H1 (cell line): ENCODE measurements around the gene STIM2. TPM values are rescaled to one million over a fixed set of nuclear protein-coding genes. Genes with fewer than 3 reads are reported as not detected.
A peak's percentile ranks its signal among the peaks of the same experiment; 100 is the strongest.

ENCODE experiments used
- CTCF ChIA-PET: fragments of 300-600 bp; sonication (Branson Sonifier 250); formaldehyde crosslinking; loops from one replicate; lab custom pipeline; 2021; ENCODE audit not compliant: partially characterized antibody; lab: Charles Lee
- POLR2A ChIA-PET: fragments of 300-600 bp; sonication (Branson Sonifier 250); formaldehyde crosslinking; loops from one replicate; lab custom pipeline; 2021; ENCODE audit warnings: inconsistent platforms; ENCODE audit not compliant: partially characterized antibody; lab: Charles Lee
- DNase-seq, 2 experiments: peaks; one replicate each; pipeline versions ENCODE4 v3.0.0 to v3.0.0-alpha.2; 2010 to 2022; ENCODE audit warnings: low spot score in 2 of 2, low read depth in 1 of 2, mixed read lengths in 1 of 2
- FAIRE-seq: peaks from 2 replicates; lab custom pipeline; 2011; peaks lifted over from hg19 to GRCh38; lab: Jason Lieb, UNC
- H2AFZ ChIP-seq: 2 replicates; pipeline ENCODE4 v1.8.1; 2012; ENCODE audit warnings: low read length, inconsistent platforms
- H2AK5ac ChIP-seq: 2 replicates; pipeline ENCODE4 v1.6.1; 2013; ENCODE audit warnings: low read depth, low read length
- H2BK120ac ChIP-seq: replicated peaks from 2 replicates; pipeline ENCODE3; 2013; ENCODE audit warnings: low read depth, low read length, inconsistent platforms
- H2BK12ac ChIP-seq: 2 replicates; pipeline ENCODE4 v1.6.1; 2013; ENCODE audit warnings: low read depth, low read length
- H2BK15ac ChIP-seq: 2 replicates; pipeline ENCODE4 v1.6.1; 2013; ENCODE audit warnings: low read length
- H2BK20ac ChIP-seq: 2 replicates; pipeline ENCODE4 v1.6.1; 2013; ENCODE audit warnings: low read length
- H2BK5ac ChIP-seq: 2 replicates; pipeline ENCODE4 v1.6.1; 2013; ENCODE audit warnings: low read depth, low read length
- H3K14ac ChIP-seq: 2 replicates; pipeline ENCODE4 v1.6.1; 2013; ENCODE audit warnings: inconsistent platforms; ENCODE audit not compliant: insufficient read length
- H3K18ac ChIP-seq: 2 replicates; pipeline ENCODE4 v1.6.1; 2013; ENCODE audit warnings: low read length; ENCODE audit errors: extremely low read depth
- H3K23ac ChIP-seq: 2 replicates; pipeline ENCODE4 v1.6.1; 2013; ENCODE audit warnings: inconsistent platforms; ENCODE audit not compliant: insufficient read length
- H3K23me2 ChIP-seq: 2 replicates; pipeline ENCODE4 v1.6.1; 2013; ENCODE audit warnings: low read depth, low read length
- H3K27ac ChIP-seq: 2 replicates; pipeline ENCODE4 v1.6.1; 2011; ENCODE audit warnings: low read depth, low read length, inconsistent platforms
- H3K27me3 ChIP-seq, 4 experiments: replicated peaks in 1 of 4; 1 replicate in 1 of 4; 2 replicates in 3 of 4; pipeline versions ENCODE4 v1.6.1 to v1.8.1; 2011 to 2013; ENCODE audit warnings: low read length in 3 of 4, mild to moderate bottlenecking in 3 of 4, inconsistent platforms in 2 of 4, mixed read lengths in 2 of 4, moderate library complexity in 1 of 4; ENCODE audit not compliant: control insufficient read depth in 3 of 4, insufficient read depth in 3 of 4; ENCODE audit errors: extremely low read depth in 1 of 4
- H3K36me3 ChIP-seq, 4 experiments: 2 replicates each; pipeline versions ENCODE4 v1.6.1 to v1.8.1; 2011 to 2013; ENCODE audit warnings: mild to moderate bottlenecking in 4 of 4, low read length in 3 of 4, moderate library complexity in 2 of 4, control low read depth in 1 of 4, inconsistent platforms in 1 of 4; ENCODE audit not compliant: insufficient read depth in 4 of 4, control insufficient read depth in 2 of 4
- H3K4ac ChIP-seq: replicated peaks from 2 replicates; pipeline ENCODE3; 2013; ENCODE audit warnings: low read length, low read depth, mixed read lengths, inconsistent platforms; ENCODE audit not compliant: insufficient read length
- H3K4me1 ChIP-seq, 4 experiments: replicated peaks in 1 of 4; 1 replicate in 1 of 4; 2 replicates in 3 of 4; pipeline versions ENCODE4 v1.6.1 to v1.8.1; 2011 to 2013; ENCODE audit warnings: low read length in 3 of 4, inconsistent platforms in 2 of 4, mixed read lengths in 1 of 4; ENCODE audit not compliant: insufficient read depth in 4 of 4, control insufficient read depth in 3 of 4
- H3K4me2 ChIP-seq, 2 experiments: 2 replicates each; pipeline versions ENCODE4 v1.6.1 to v1.8.1; 2011 to 2013; ENCODE audit warnings: low read depth in 2 of 2, low read length in 2 of 2, control low read depth in 1 of 2, inconsistent platforms in 1 of 2, mild to moderate bottlenecking in 1 of 2; ENCODE audit not compliant: insufficient read depth in 1 of 2
- H3K4me3 ChIP-seq, 4 experiments: fragments of 200-600, 300-600 bp in 1 of 4; sonication (generic), shearing (Covaris generic), sonication (Bioruptor Twin) in 1 of 4; 2 replicates each; pipeline versions ENCODE4 v1.5.1 to v1.8.1; 2011 to 2016; ENCODE audit warnings: low read length in 4 of 4, low read depth in 3 of 4, control low read depth in 2 of 4, inconsistent platforms in 2 of 4, mild to moderate bottlenecking in 2 of 4, mixed read lengths in 1 of 4, moderate library complexity in 1 of 4; ENCODE audit not compliant: insufficient read depth in 2 of 4; ENCODE audit errors: extremely low read depth in 1 of 4
- H3K56ac ChIP-seq: replicated peaks from 2 replicates; pipeline ENCODE3; 2013; ENCODE audit warnings: low read depth, mild to moderate bottlenecking, mixed read lengths, low read length, inconsistent platforms; ENCODE audit not compliant: insufficient read length
- H3K79me1 ChIP-seq: 2 replicates; pipeline ENCODE4 v1.6.1; 2013; ENCODE audit warnings: low read depth, low read length, control low read depth
- H3K79me2 ChIP-seq, 2 experiments: 2 replicates each; pipeline versions ENCODE4 v1.6.1 to v1.8.1; 2012 to 2013; ENCODE audit warnings: low read length in 2 of 2, mild to moderate bottlenecking in 2 of 2, inconsistent platforms in 1 of 2; ENCODE audit not compliant: insufficient read depth in 2 of 2, control insufficient read depth in 1 of 2
- H3K9ac ChIP-seq, 4 experiments: replicated peaks in 1 of 4; 1 replicate in 1 of 4; 2 replicates in 3 of 4; pipeline versions ENCODE4 v1.6.1 to v1.8.1; 2011 to 2013; ENCODE audit warnings: low read depth in 3 of 4, low read length in 3 of 4, control low read depth in 2 of 4, mild to moderate bottlenecking in 2 of 4, moderate library complexity in 2 of 4, inconsistent platforms in 1 of 4; ENCODE audit errors: extremely low read depth in 1 of 4
- H3K9me3 ChIP-seq, 2 experiments: 2 replicates each; pipeline versions ENCODE4 v1.6.1 to v1.8.1; 2012 to 2013; ENCODE audit warnings: mild to moderate bottlenecking in 2 of 2, moderate library complexity in 2 of 2, control low read depth in 1 of 2, inconsistent platforms in 1 of 2, low read depth in 1 of 2, low read length in 1 of 2, mixed read lengths in 1 of 2; ENCODE audit not compliant: insufficient read depth in 2 of 2
- H4K20me1 ChIP-seq, 2 experiments: replicated peaks in 1 of 2; 2 replicates each; pipeline versions ENCODE3 to v1.8.1; 2011 to 2013; ENCODE audit warnings: inconsistent platforms in 2 of 2, low read length in 2 of 2, mild to moderate bottlenecking in 1 of 2; ENCODE audit not compliant: insufficient read depth in 2 of 2, control insufficient read depth in 1 of 2
- H4K5ac ChIP-seq: 2 replicates; pipeline ENCODE4 v1.6.1; 2013; ENCODE audit warnings: low read length, low read depth, mixed read lengths, inconsistent platforms; ENCODE audit not compliant: insufficient read length
- H4K8ac ChIP-seq: 2 replicates; pipeline ENCODE4 v1.8.0; 2013; ENCODE audit warnings: mild to moderate bottlenecking, moderate library complexity, low read length, inconsistent platforms; ENCODE audit not compliant: insufficient read depth; ENCODE audit errors: extremely low read depth
- H4K91ac ChIP-seq: replicated peaks from 2 replicates; pipeline ENCODE3; 2013; ENCODE audit warnings: low read length, mixed read lengths, inconsistent platforms; ENCODE audit not compliant: insufficient read length
- CHD1 ChIP-seq: IDR thresholded peaks from 2 replicates; pipeline ENCODE4 v1.6.1; 2012; ENCODE audit warnings: low read depth, low read length, improper control_type of control experiment
- RAD21 ChIP-seq, 2 experiments: IDR thresholded peaks in 1 of 2; conservative IDR thresholded peaks in 1 of 2; 2 replicates each; pipeline ENCODE4 v1.6.1; 2011; ENCODE audit warnings: low read depth in 2 of 2, low read length in 2 of 2, improper control_type of control experiment in 1 of 2, inconsistent platforms in 1 of 2, mild to moderate bottlenecking in 1 of 2, moderate library complexity in 1 of 2
- whole genome bisulfite sequencing, 2 experiments: shearing (Covaris generic) in 1 of 2; methylation state at CpG; one replicate each; pipeline versions ENCODE4 v1.1.6 to v1.1.7; 2013 to 2015; ENCODE audit warnings: low lambda C conversion rate in 2 of 2, mixed read lengths in 2 of 2, inconsistent platforms in 1 of 2, low coverage in 1 of 2, missing lambda C conversion rate in 1 of 2; ENCODE audit not compliant: insufficient replicate concordance in 2 of 2, insufficient coverage in 1 of 2, insufficient read length in 1 of 2; ENCODE audit errors: extremely low coverage in 1 of 2, missing lambda C conversion rate in 1 of 2; 5-methylcytosine and 5-hydroxymethylcytosine counted together
- polyA plus RNA-seq, 7 experiments: library from polyadenylated mRNA; depleted of rRNA in 3 of 7; stranded (reverse) in 5 of 7; unstranded in 2 of 7; fragments of >200 nt in 5 of 7; fragments of 200-250 nt in 2 of 7; gene quantifications; 1 replicate in 5 of 7; 2 replicates in 1 of 7; 4 replicates in 1 of 7; pipeline versions ENCODE4 v1.2.1 to v1.2.3, GENCODE V29; 2011 to 2013; ENCODE audit warnings: missing spikeins in 2 of 7, mixed read lengths in 2 of 7
- total RNA-seq: library from RNA; stranded (reverse); fragmentation: NEBNext Ultra II Directional; extraction: Animal tissue kit (Norgen Biotek cat#: 25700); gene quantifications from 2 replicates; pipeline ENCODE4 v1.2.1, GENCODE V29; 2021
- TF ChIP-seq, protein P1 (sequence below), 3 experiments: IDR thresholded peaks; 1 replicate in 2 of 3; 2 replicates in 1 of 3; pipeline versions ENCODE4 v1.5.1 to v1.6.1; 2011; ENCODE audit warnings: low read length in 3 of 3, mild to moderate bottlenecking in 3 of 3, inconsistent platforms in 2 of 3, low read depth in 1 of 3, moderate library complexity in 1 of 3; ENCODE audit not compliant: insufficient read depth in 1 of 3; ENCODE audit errors: control extremely low read depth in 1 of 3

Gene STIM2
- total and polyA plus RNA-seq, 2 of the 8 experiments (the other 6 are each of a cell fraction or from before 2014, with no cell fraction given): 22.9 to 23.0 TPM

DNA sequence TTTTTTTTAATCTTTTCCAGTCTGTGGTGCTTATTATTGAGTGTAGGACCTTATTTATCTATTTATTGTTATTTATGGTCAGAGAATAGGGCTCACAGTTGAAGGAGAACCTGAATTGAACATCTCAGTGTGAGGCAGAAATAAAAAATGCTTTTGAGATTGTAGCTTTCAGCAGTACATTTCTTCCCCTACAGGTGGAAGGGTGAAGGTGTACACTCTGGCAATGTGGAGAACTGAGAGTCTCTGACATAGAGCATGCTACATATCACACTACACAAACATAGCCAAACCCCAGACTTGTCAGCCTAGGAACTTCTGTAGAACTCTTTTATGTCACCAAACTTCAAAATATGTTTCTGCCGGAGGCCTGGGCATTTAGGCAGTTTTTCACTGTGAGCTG is 140.2 kb downstream of the STIM2 start:
- TF ChIP-seq, protein P1, sequence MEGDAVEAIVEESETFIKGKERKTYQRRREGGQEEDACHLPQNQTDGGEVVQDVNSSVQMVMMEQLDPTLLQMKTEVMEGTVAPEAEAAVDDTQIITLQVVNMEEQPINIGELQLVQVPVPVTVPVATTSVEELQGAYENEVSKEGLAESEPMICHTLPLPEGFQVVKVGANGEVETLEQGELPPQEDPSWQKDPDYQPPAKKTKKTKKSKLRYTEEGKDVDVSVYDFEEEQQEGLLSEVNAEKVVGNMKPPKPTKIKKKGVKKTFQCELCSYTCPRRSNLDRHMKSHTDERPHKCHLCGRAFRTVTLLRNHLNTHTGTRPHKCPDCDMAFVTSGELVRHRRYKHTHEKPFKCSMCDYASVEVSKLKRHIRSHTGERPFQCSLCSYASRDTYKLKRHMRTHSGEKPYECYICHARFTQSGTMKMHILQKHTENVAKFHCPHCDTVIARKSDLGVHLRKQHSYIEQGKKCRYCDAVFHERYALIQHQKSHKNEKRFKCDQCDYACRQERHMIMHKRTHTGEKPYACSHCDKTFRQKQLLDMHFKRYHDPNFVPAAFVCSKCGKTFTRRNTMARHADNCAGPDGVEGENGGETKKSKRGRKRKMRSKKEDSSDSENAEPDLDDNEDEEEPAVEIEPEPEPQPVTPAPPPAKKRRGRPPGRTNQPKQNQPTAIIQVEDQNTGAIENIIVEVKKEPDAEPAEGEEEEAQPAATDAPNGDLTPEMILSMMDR (IDR thresholded peaks at IDR 0.05; ENCODE audit: control extremely low read depth in 1 of 3, insufficient read depth in 1 of 3, low read depth in 1 of 3, low read length in 3 of 3): peak in 1 of 3 experiments; percentile 39; a peak in 1 of 4 replicates
- TF ChIP-seq RAD21 (IDR thresholded peaks at IDR 0.05 in 1 of 2, conservative IDR thresholded peaks at IDR 0.05 in 1 of 2; ENCODE audit: low read depth in 2 of 2, low read length in 2 of 2) (peak; percentile 35 to 39), CHD1 (no peak)
- Histone ChIP-seq H3K56ac (no peak overlapping the region), H3K4me3 (no peak overlapping the region), H3K4me2 (no peak overlapping the region), H3K27me3 (no peaks in the 10 kb centered on the region), H4K20me1 (no peaks in the 10 kb centered on the region), H2BK5ac (no peak overlapping the region), H2AFZ (no peak overlapping the region), H2BK15ac (no peak overlapping the region), H2AK5ac (no peak overlapping the region), H2BK12ac (no peak overlapping the region), H3K79me2 (no peaks in the 10 kb centered on the region), H3K36me3 (no peaks in the 10 kb centered on the region), H3K23ac (no peak overlapping the region), H3K18ac (no peak overlapping the region), H3K27ac (no peak overlapping the region), H3K4me1 (peaks cover 0 to 2% (median 0%) of the 10 kb centered on the region in 4 experiments; a peak in 1 of 7 replicates), H3K23me2 (no peaks in the 10 kb centered on the region), H4K91ac (no peak overlapping the region), H3K4ac (no peak overlapping the region), H3K79me1 (no peaks in the 10 kb centered on the region), H3K14ac (no peak overlapping the region), H3K9ac (no peak overlapping the region), H4K8ac (no peak overlapping the region), H2BK120ac (no peak overlapping the region), H4K5ac (no peak overlapping the region), H2BK20ac (no peak overlapping the region), H3K9me3 (no peaks in the 10 kb centered on the region)
- POLR2A ChIA-PET: no interaction called here
- no peak for FAIRE-seq
- no peak for DNase-seq
- 71% methylated on average over 1 of the region's 1 CpG; no CpG with 5 or more reads in 1 of the 2 experiments for WGBS, 2 experiments
- CTCF ChIA-PET: interaction anchor here (0.7 to 2.8 kb wide), 15 partner anchors 8 to 393 kb away, joined by 3 to 14 read pairs (median 4); no protein-coding TSS in a partner anchor
